ENCODE measurements around the gene REEP1. TPM values are rescaled to one million over a fixed set of nuclear protein-coding genes. Genes with fewer than 3 reads are reported as not detected.
A peak's percentile ranks its signal among the peaks of the same experiment; 100 is the strongest.

Gene REEP1
- total and polyA plus RNA-seq, 4 experiments from 2014 or later: 0.15 TPM; not detected in 3

- no peaks in the 10 kb centered on the region for H3K36me3 ChIP-seq (ENCODE audit: insufficient read depth, low read length)
- Mint-ChIP-seq H3K4me1 (no peaks in the 10 kb centered on the region), H3K9me3 (peaks cover 0 to 2% (median 0%) of the 10 kb centered on the region in 8 donors), H3K27me3 (peaks cover 1 to 8% of the 10 kb centered on the region in 2 donors), H3K36me3 (no peaks in the 10 kb centered on the region), H3K4me3 (peak overlapping the region in 1 of 8 donors; percentile 9), H3K27ac (peak overlapping the region in 1 of 7 donors; percentile 59)
- H3K4me1 ChIP-seq (ENCODE audit: insufficient read depth, low read length): no peaks in the 10 kb centered on the region
- H3K4me3 ChIP-seq (ENCODE audit: low read length in 2 of 2): no peak overlapping the region
- H3K27me3 ChIP-seq (ENCODE audit: insufficient read depth, low read length): no peaks in the 10 kb centered on the region
- H3K9me3 ChIP-seq (ENCODE audit: control insufficient read depth in 1 of 2, low read length in 2 of 2): no peaks in the 10 kb centered on the region
- H3K27ac ChIP-seq (ENCODE audit: low read depth, low read length): no peak overlapping the region
- intact Hi-C loops (cut with micrococcal nuclease): no loop called here
- POLR2A ChIA-PET (ENCODE audit: partially characterized antibody): no interaction called here
- DNase-seq: no peak
- CTCF ChIA-PET (ENCODE audit: partially characterized antibody): no interaction called here
These were observed 80.4 kb downstream of the REEP1 start for GRCh38 chr2:86256982-86257381.

- no peak overlapping the region for H3K4me3 Mint-ChIP-seq
- Histone ChIP-seq H3K36me3 (ENCODE audit: insufficient read depth, low read length) (no peaks in the 10 kb centered on the region), H3K4me1 (ENCODE audit: insufficient read depth, low read length) (no peaks in the 10 kb centered on the region), H3K27ac (ENCODE audit: low read depth, low read length) (no peak overlapping the region), H3K27me3 (ENCODE audit: insufficient read depth, low read length) (no peaks in the 10 kb centered on the region), H3K4me3 (ENCODE audit: low read length in 2 of 2) (no peak overlapping the region), H3K9me3 (ENCODE audit: control insufficient read depth in 1 of 2, low read length in 2 of 2) (no peaks in the 10 kb centered on the region)
- no peak for DNase-seq
- peaks cover 0 to 4% (median 0%) of the 10 kb centered on the region in 8 donors for H3K9me3 Mint-ChIP-seq
- intact Hi-C loops (cut with micrococcal nuclease): no loop called here
- no peaks in the 10 kb centered on the region for H3K4me1 Mint-ChIP-seq
- CTCF ChIA-PET (ENCODE audit: partially characterized antibody): no interaction called here
- peaks cover 1 to 9% of the 10 kb centered on the region in 2 donors for H3K27me3 Mint-ChIP-seq
- POLR2A ChIA-PET (ENCODE audit: partially characterized antibody): no interaction called here
- H3K27ac Mint-ChIP-seq: no peak overlapping the region
- no peaks in the 10 kb centered on the region for H3K36me3 Mint-ChIP-seq
These were observed 81.1 kb downstream of the REEP1 start for GRCh38 chr2:86256300-86256699.

- H3K27me3 ChIP-seq (ENCODE audit: insufficient read depth, low read length): no peaks in the 10 kb centered on the region
- H3K4me3 ChIP-seq (ENCODE audit: low read length in 2 of 2): no peak overlapping the region
- Mint-ChIP-seq H3K36me3 (no peaks in the 10 kb centered on the region), H3K9me3 (peaks cover 0 to 2% (median 0%) of the 10 kb centered on the region in 8 donors), H3K4me1 (no peaks in the 10 kb centered on the region), H3K27me3 (peaks cover 3 to 9% of the 10 kb centered on the region in 2 donors), H3K4me3 (no peak overlapping the region), H3K27ac (no peak overlapping the region)
- intact Hi-C loops (cut with micrococcal nuclease): no loop called here
- H3K4me1 ChIP-seq (ENCODE audit: insufficient read depth, low read length): no peaks in the 10 kb centered on the region
- no peak overlapping the region for H3K27ac ChIP-seq (ENCODE audit: low read depth, low read length)
- no peaks in the 10 kb centered on the region for H3K36me3 ChIP-seq (ENCODE audit: insufficient read depth, low read length)
- ChIA-PET CTCF (ENCODE audit: partially characterized antibody) (no interaction called here), POLR2A (ENCODE audit: partially characterized antibody) (no interaction called here)
- no peaks in the 10 kb centered on the region for H3K9me3 ChIP-seq (ENCODE audit: control insufficient read depth in 1 of 2, low read length in 2 of 2)
- DNase-seq: no peak
These were observed 82.6 kb downstream of the REEP1 start for GRCh38 chr2:86254576-86255538.

GRCh38 chr2:86253424-86253823 lies 84.0 kb downstream of the REEP1 start:
- Mint-ChIP-seq H3K27me3 (peaks cover 3 to 9% of the 10 kb centered on the region in 2 donors), H3K4me3 (no peak overlapping the region), H3K9me3 (peaks cover 0 to 2% (median 0%) of the 10 kb centered on the region in 8 donors), H3K36me3 (no peaks in the 10 kb centered on the region), H3K27ac (no peak overlapping the region), H3K4me1 (no peaks in the 10 kb centered on the region)
- CTCF ChIA-PET (ENCODE audit: partially characterized antibody): no interaction called here
- Histone ChIP-seq H3K4me1 (ENCODE audit: insufficient read depth, low read length) (no peaks in the 10 kb centered on the region), H3K27me3 (ENCODE audit: insufficient read depth, low read length) (no peaks in the 10 kb centered on the region), H3K36me3 (ENCODE audit: insufficient read depth, low read length) (no peaks in the 10 kb centered on the region), H3K4me3 (ENCODE audit: low read length in 2 of 2) (no peak overlapping the region), H3K27ac (ENCODE audit: low read depth, low read length) (no peak overlapping the region), H3K9me3 (ENCODE audit: control insufficient read depth in 1 of 2, low read length in 2 of 2) (no peaks in the 10 kb centered on the region)
- POLR2A ChIA-PET (ENCODE audit: partially characterized antibody): no interaction called here
- no peak for DNase-seq
- intact Hi-C loops (cut with micrococcal nuclease): no loop called here

- H3K27ac ChIP-seq (ENCODE audit: low read depth, low read length): no peak overlapping the region
- ChIA-PET POLR2A (ENCODE audit: partially characterized antibody) (no interaction called here), CTCF (ENCODE audit: partially characterized antibody) (no interaction called here)
- no peak overlapping the region for H3K27ac Mint-ChIP-seq
- intact Hi-C loops (cut with micrococcal nuclease): no loop called here
- no peaks in the 10 kb centered on the region for H3K4me1 ChIP-seq (ENCODE audit: insufficient read depth, low read length)
- H3K4me3 ChIP-seq (ENCODE audit: low read length in 2 of 2): no peak overlapping the region
- no peaks in the 10 kb centered on the region for H3K9me3 ChIP-seq (ENCODE audit: control insufficient read depth in 1 of 2, low read length in 2 of 2)
- H3K4me1 Mint-ChIP-seq: no peaks in the 10 kb centered on the region
- H3K27me3 Mint-ChIP-seq: peaks cover 3 to 9% of the 10 kb centered on the region in 2 donors
- no peaks in the 10 kb centered on the region for H3K36me3 Mint-ChIP-seq
- peaks cover 0 to 2% (median 0%) of the 10 kb centered on the region in 8 donors for H3K9me3 Mint-ChIP-seq
- no peaks in the 10 kb centered on the region for H3K36me3 ChIP-seq (ENCODE audit: insufficient read depth, low read length)
- no peaks in the 10 kb centered on the region for H3K27me3 ChIP-seq (ENCODE audit: insufficient read depth, low read length)
- no peak overlapping the region for H3K4me3 Mint-ChIP-seq
- no peak for DNase-seq
These were observed 85.6 kb downstream of the REEP1 start for GRCh38 chr2:86251840-86252266.

GRCh38 chr2:86249579-86250391 lies 87.6 kb downstream of the REEP1 start:
- no peaks in the 10 kb centered on the region for H3K4me1 ChIP-seq (ENCODE audit: insufficient read depth, low read length)
- intact Hi-C loops (cut with micrococcal nuclease): no loop called here
- H3K4me3 ChIP-seq (ENCODE audit: low read length in 2 of 2): no peak overlapping the region
- DNase-seq: no peak
- no peak overlapping the region for H3K4me3 Mint-ChIP-seq
- POLR2A ChIA-PET (ENCODE audit: partially characterized antibody): no interaction called here
- no peaks in the 10 kb centered on the region for H3K9me3 ChIP-seq (ENCODE audit: control insufficient read depth in 1 of 2, low read length in 2 of 2)
- H3K27me3 Mint-ChIP-seq: peaks cover 3 to 7% of the 10 kb centered on the region in 2 donors
- H3K9me3 Mint-ChIP-seq: peaks cover 0 to 2% (median 0%) of the 10 kb centered on the region in 8 donors
- CTCF ChIA-PET (ENCODE audit: partially characterized antibody): no interaction called here
- no peaks in the 10 kb centered on the region for H3K4me1 Mint-ChIP-seq
- no peaks in the 10 kb centered on the region for H3K36me3 Mint-ChIP-seq
- no peaks in the 10 kb centered on the region for H3K27me3 ChIP-seq (ENCODE audit: insufficient read depth, low read length)
- no peak overlapping the region for H3K27ac ChIP-seq (ENCODE audit: low read depth, low read length)
- H3K36me3 ChIP-seq (ENCODE audit: insufficient read depth, low read length): no peaks in the 10 kb centered on the region
- no peak overlapping the region for H3K27ac Mint-ChIP-seq

GRCh38 chr2:86249176-86249575 lies 88.2 kb downstream of the REEP1 start:
- peak overlapping the region in 1 of 7 donors; percentile 49 for H3K27ac Mint-ChIP-seq
- no peak for DNase-seq
- CTCF ChIA-PET (ENCODE audit: partially characterized antibody): no interaction called here

More at GRCh38 chr2:86249176-86249575, 88.2 kb downstream of the REEP1 start:
- H3K4me1 ChIP-seq (ENCODE audit: insufficient read depth, low read length): no peaks in the 10 kb centered on the region
- no peaks in the 10 kb centered on the region for H3K36me3 ChIP-seq (ENCODE audit: insufficient read depth, low read length)
- H3K4me3 ChIP-seq (ENCODE audit: low read length in 2 of 2): no peak overlapping the region
- no peaks in the 10 kb centered on the region for H3K27me3 ChIP-seq (ENCODE audit: insufficient read depth, low read length)
- H3K4me3 Mint-ChIP-seq: no peak overlapping the region
- intact Hi-C loops (cut with micrococcal nuclease): no loop called here
- H3K4me1 Mint-ChIP-seq: no peaks in the 10 kb centered on the region
- peaks cover 0 to 5% (median 0%) of the 10 kb centered on the region in 8 donors for H3K9me3 Mint-ChIP-seq
- H3K27me3 Mint-ChIP-seq: peaks cover 3 to 7% of the 10 kb centered on the region in 2 donors
- H3K9me3 ChIP-seq (ENCODE audit: control insufficient read depth in 1 of 2, low read length in 2 of 2): no peaks in the 10 kb centered on the region
- no peaks in the 10 kb centered on the region for H3K36me3 Mint-ChIP-seq
- no peak overlapping the region for H3K27ac ChIP-seq (ENCODE audit: low read depth, low read length)
- POLR2A ChIA-PET (ENCODE audit: partially characterized antibody): no interaction called here

Data from CD4-positive, alpha-beta memory T cell (primary cell).